GM23338 (cell line): ENCODE results near the gene GLYATL2. TPM values are rescaled to one million over a fixed set of nuclear protein-coding genes. Genes with fewer than 3 reads are reported as not detected.

Experiments used
- ATAC-seq: fragments of 200-7000 bp; cut with Tn5 transposase; 3 replicates; pipeline ENCODE4 v1.9.1; 2020
- DNase-seq: peaks from one replicate; pipeline ENCODE4 v3.0.0-alpha.2; 2015; ENCODE audit warnings: low spot score
- H2AFZ ChIP-seq: fragments of 200-600 bp; sonication (generic); 2 replicates; pipeline ENCODE4 v1.8.0; 2016; ENCODE audit warnings: antibody characterized with exemption, mild to moderate bottlenecking, moderate library complexity
- H3F3A ChIP-seq: fragments of 200-600 bp; sonication (generic); replicated peaks from 2 replicates; pipeline ENCODE4 v1.8.0; 2017; ENCODE audit warnings: antibody characterized with exemption, mixed run types, low read depth
- H3K27ac ChIP-seq: fragments of 200-600 bp; sonication (generic); 2 replicates; pipeline ENCODE4 v1.6.1; 2016; ENCODE audit warnings: low read depth
- H3K27me3 ChIP-seq: fragments of 200-600 bp; sonication (generic); 2 replicates; pipeline ENCODE4 v1.8.0; 2016; ENCODE audit warnings: mild to moderate bottlenecking, mixed run types, moderate library complexity; ENCODE audit not compliant: insufficient read depth
- H3K36me3 ChIP-seq: fragments of 200-600 bp; sonication (generic); 2 replicates; pipeline ENCODE4 v1.8.0; 2016; ENCODE audit warnings: mild to moderate bottlenecking; ENCODE audit not compliant: insufficient read depth
- H3K4me1 ChIP-seq: fragments of 200-600 bp; sonication (generic); 2 replicates; pipeline ENCODE4 v1.8.0; 2016; ENCODE audit warnings: mild to moderate bottlenecking, moderate library complexity; ENCODE audit not compliant: insufficient read depth
- H3K4me2 ChIP-seq: fragments of 200-600 bp; sonication (generic); 2 replicates; pipeline ENCODE4 v1.7.1; 2017; ENCODE audit warnings: mixed run types
- H3K4me3 ChIP-seq: fragments of 200-600 bp; sonication (generic); 2 replicates; pipeline ENCODE4 v1.6.1; 2016; ENCODE audit warnings: mixed run types
- H3K79me2 ChIP-seq: fragments of 200-600 bp; sonication (generic); replicated peaks from 2 replicates; pipeline ENCODE4 v1.8.0; 2017; ENCODE audit warnings: mild to moderate bottlenecking; ENCODE audit not compliant: insufficient read depth
- H3K9me2 ChIP-seq: fragments of 200-600 bp; sonication (generic); 2 replicates; pipeline ENCODE4 v1.8.0; 2017; ENCODE audit not compliant: insufficient read depth
- H4K20me1 ChIP-seq: fragments of 200-600 bp; sonication (generic); replicated peaks from 2 replicates; pipeline ENCODE4 v1.8.0; 2017; ENCODE audit warnings: mild to moderate bottlenecking; ENCODE audit not compliant: insufficient read depth
- H3K27ac Mint-ChIP-seq: 2 replicates; pipeline ENCODE4 v1.8.0; 2020; ENCODE audit warnings: inconsistent platforms, mild to moderate bottlenecking, moderate library complexity, mixed read lengths
- H3K27me3 Mint-ChIP-seq: 3 replicates; pipeline ENCODE4 v1.8.0; 2022; ENCODE audit warnings: low read depth, mild to moderate bottlenecking, moderate library complexity, mixed read lengths, inconsistent platforms; ENCODE audit not compliant: insufficient read depth, poor library complexity
- H3K36me3 Mint-ChIP-seq: 3 replicates; pipeline ENCODE4 v1.8.0; 2021; ENCODE audit warnings: low read depth, mild to moderate bottlenecking, inconsistent platforms, moderate library complexity, mixed read lengths
- H3K4me1 Mint-ChIP-seq: 3 replicates; pipeline ENCODE4 v1.8.0; 2020; ENCODE audit warnings: mild to moderate bottlenecking, inconsistent platforms, mixed read lengths
- H3K4me3 Mint-ChIP-seq: 3 replicates; pipeline ENCODE4 v1.8.0; 2021; ENCODE audit warnings: moderate library complexity, mild to moderate bottlenecking, inconsistent platforms, mixed read lengths
- H3K9me3 Mint-ChIP-seq: 3 replicates; pipeline ENCODE4 v1.8.0; 2020; ENCODE audit warnings: moderate library complexity, mild to moderate bottlenecking, inconsistent platforms, mixed read lengths
- CREB1 ChIP-seq: fragments of 250-450 bp; sonication (Bioruptor Pico); IDR thresholded peaks from 2 replicates; pipeline ENCODE4 v1.5.0; 2020; ENCODE audit warnings: low read depth, mild to moderate bottlenecking, moderate library complexity
- EZH2 ChIP-seq: fragments of 200-600 bp; sonication (generic); IDR thresholded peaks from one replicate; pipeline ENCODE4 v1.8.0; 2017; ENCODE audit warnings: antibody characterized with exemption, mild to moderate bottlenecking, low read depth; ENCODE audit not compliant: unreplicated experiment
- JUNB ChIP-seq: IDR thresholded peaks from one replicate; pipeline ENCODE4 v1.6.1; 2016; ENCODE audit warnings: antibody characterized with exemption; ENCODE audit not compliant: unreplicated experiment
- POLR2AphosphoS5 ChIP-seq: IDR thresholded peaks from 2 replicates; pipeline ENCODE4 v1.6.1; 2016; ENCODE audit warnings: antibody characterized with exemption, low read depth
- REST ChIP-seq: IDR thresholded peaks from one replicate; pipeline ENCODE4 v1.6.1; 2018; ENCODE audit warnings: antibody characterized with exemption; ENCODE audit not compliant: unreplicated experiment
- STAT1 ChIP-seq: IDR thresholded peaks from one replicate; pipeline ENCODE4 v1.6.1; 2016; ENCODE audit warnings: antibody characterized with exemption; ENCODE audit not compliant: unreplicated experiment
- ZNF331 ChIP-seq: fragments of 250-450 bp; sonication (Bioruptor Pico); IDR thresholded peaks from 2 replicates; pipeline ENCODE4 v1.5.0; 2020; ENCODE audit warnings: low read depth, mild to moderate bottlenecking, moderate library complexity
- ZNF462 ChIP-seq: fragments of 250-450 bp; sonication (Bioruptor Pico); IDR thresholded peaks from 2 replicates; pipeline ENCODE4 v1.5.0; 2020; ENCODE audit warnings: mild to moderate bottlenecking, moderate library complexity
- polyA plus RNA-seq: library from polyadenylated mRNA; unstranded; fragments of >200 nt; fragmentation: Nextera tagmentation; extraction: Ambion mirVana; gene quantifications from 2 replicates; pipeline ENCODE4 v1.2.1, GENCODE V29; 2016
- total RNA-seq: library from RNA; depleted of rRNA; stranded (reverse); fragments of >200 nt; shearing (Covaris generic); gene quantifications from 2 replicates; pipeline ENCODE4 v1.2.3, GENCODE V29; 2014

GLYATL2 gene
- total and polyA plus RNA-seq, 2 experiments from 2014 or later, result 0.63 to 0.76 TPM

GRCh38 chr11:58880166-58880565 lies 35.7 kb upstream of the GLYATL2 start (continued):
- TF ChIP-seq ZNF462 (CRISPR knock-in tag) (no peak), JUNB (no peak), POLR2AphosphoS5 (no peak), STAT1 (no peak), REST (no peak)

GRCh38 chr11:58867556-58867955 lies 23.1 kb upstream of the GLYATL2 start:
- Mint-ChIP-seq H3K4me1 (no peaks in the 10 kb centered on the region), H3K27ac (no peak overlapping the region), H3K27me3 (no peaks in the 10 kb centered on the region), H3K36me3 (peaks cover 20% of the 10 kb centered on the region), H3K4me3 (no peak overlapping the region), H3K9me3 (peaks cover 85% of the 10 kb centered on the region)
- Histone ChIP-seq H3K27ac (no peak overlapping the region), H3K79me2 (no peaks in the 10 kb centered on the region), H3K36me3 (no peaks in the 10 kb centered on the region), H3K9me2 (no peaks in the 10 kb centered on the region), H3K4me1 (no peaks in the 10 kb centered on the region), H4K20me1 (no peaks in the 10 kb centered on the region), H3K4me2 (no peak overlapping the region), H2AFZ (no peak overlapping the region), H3K4me3 (no peak overlapping the region), H3K27me3 (no peaks in the 10 kb centered on the region), H3F3A (no peaks in the 10 kb centered on the region)
- ATAC-seq, result no peak
- no peak for DNase-seq
- TF ChIP-seq EZH2 (no peak), CREB1 (CRISPR knock-in tag) (no peak), JUNB (no peak), REST (no peak), ZNF331 (CRISPR knock-in tag) (no peak)
